AG20443 (cell line): ENCODE measurements around the gene SLC22A31.
A peak's percentile ranks its signal among the peaks of the same experiment; 100 is the strongest.
"Not testable (repeated sequence)": the region's sequence is repeated elsewhere in the genome, so short reads cannot be mapped to it uniquely, and the experiment has no call there.

ENCODE experiments used
- DNase-seq: peaks from one replicate; pipeline ENCODE4 v3.0.0; 2012; ENCODE audit warnings: low spot score, mixed read lengths

SLC22A31 gene

GRCh38 chr16:89178453-89179147, 21.7 kb downstream of the SLC22A31 start:
- DNase-seq: no peak

- DNase-seq: no peak
These were observed 22.8 kb downstream of the SLC22A31 start for GRCh38 chr16:89177501-89177900.

GRCh38 chr16:89176717-89177116, 23.6 kb downstream of the SLC22A31 start:
- no peak for DNase-seq

- no peak for DNase-seq
These were observed 24.1 kb downstream of the SLC22A31 start for GRCh38 chr16:89176147-89176690.

GRCh38 chr16:89175280-89176146, 24.8 kb downstream of the SLC22A31 start:
- no peak for DNase-seq

- no peak for DNase-seq
These were observed 25.5 kb downstream of the SLC22A31 start for GRCh38 chr16:89174877-89175276.

GRCh38 chr16:89174055-89174827, 26.1 kb downstream of the SLC22A31 start:
- no peak for DNase-seq

GRCh38 chr16:89173174-89173921, 27.0 kb downstream of the SLC22A31 start:
- DNase-seq: no peak

- DNase-seq: no peak
These were observed 27.7 kb downstream of the SLC22A31 start for GRCh38 chr16:89172528-89173173.

- no peak for DNase-seq
These were observed 28.2 kb downstream of the SLC22A31 start for GRCh38 chr16:89172171-89172527.

- peak; percentile 98 for DNase-seq
These were observed 28.8 kb downstream of the SLC22A31 start, which contains the start of gene CDH15 for GRCh38 chr16:89171216-89172170. Gene CDH15 (plus strand): TSS chr16:89171748. CDS start chr16:89171832, 84 bp downstream.

- no peak for DNase-seq
These were observed 29.8 kb downstream of the SLC22A31 start for GRCh38 chr16:89170346-89171215.

- DNase-seq: no peak
These were observed 30.6 kb downstream of the SLC22A31 start for GRCh38 chr16:89169778-89170177.

- no peak for DNase-seq
These were observed 31.8 kb downstream of the SLC22A31 start for GRCh38 chr16:89168381-89169189.

- peak; percentile 91 for DNase-seq
These were observed 32.9 kb downstream of the SLC22A31 start for GRCh38 chr16:89167425-89167941.

GRCh38 chr16:89166696-89167424, 33.5 kb downstream of the SLC22A31 start:
- DNase-seq: no peak

- not testable (repeated sequence) for DNase-seq
These were observed 34.7 kb downstream of the SLC22A31 start for GRCh38 chr16:89165681-89165979.
